ENCODE data around the gene HILPDA. TPM values are rescaled to one million over a fixed set of nuclear protein-coding genes. Genes with fewer than 3 reads are reported as not detected.
A peak's percentile ranks its signal among the peaks of the same experiment; 100 is the strongest.

Gene HILPDA
- total RNA-seq, 5 donors from 2014 or later (not counting 1 experiment from before 2014, with no cell fraction given), result 2.0 to 4.8 (median 3.3) TPM

DNA sequence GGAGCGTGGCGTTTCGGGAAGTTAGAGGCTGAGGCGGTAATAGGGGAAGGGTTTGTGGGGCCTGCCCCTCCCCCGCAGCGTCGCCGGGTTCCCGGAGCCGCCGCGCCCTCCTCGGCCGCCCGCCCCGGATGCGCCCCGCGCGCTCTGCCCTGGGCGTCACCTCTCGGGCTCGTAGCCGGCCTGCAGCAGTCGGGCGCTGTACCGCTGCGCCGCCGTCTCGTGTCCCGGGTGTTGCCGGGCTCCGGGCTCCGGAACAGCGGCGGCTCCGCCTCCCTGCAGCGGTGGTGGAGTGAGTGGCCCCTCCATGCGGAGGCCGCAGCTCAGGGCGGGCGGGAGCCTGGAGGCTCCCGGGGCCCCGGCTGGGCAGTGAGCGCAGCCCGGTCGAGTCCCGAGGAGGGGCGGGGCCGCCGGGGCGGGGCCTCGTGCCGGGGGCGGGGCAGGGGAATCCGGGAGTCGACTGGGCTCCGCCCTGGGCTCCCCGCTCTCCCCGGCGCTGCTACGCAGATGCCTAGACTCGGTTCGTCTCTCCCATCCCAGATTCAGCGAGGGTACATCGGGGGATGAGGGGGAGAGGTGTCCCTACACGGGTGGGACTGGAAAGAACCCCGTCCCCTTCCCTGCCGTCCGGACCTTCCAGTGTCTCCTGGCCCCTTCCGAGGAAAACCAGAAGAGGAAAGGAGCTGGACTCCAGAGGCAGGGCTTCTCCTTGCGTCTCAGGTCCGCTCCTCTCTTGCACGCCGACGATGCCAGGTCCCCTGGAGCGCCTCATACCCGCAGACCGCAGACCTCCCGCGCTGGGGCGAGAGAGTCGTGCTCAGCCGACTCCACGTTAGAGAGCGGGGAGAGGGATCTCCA lies 45.9 kb upstream of the HILPDA start, which contains the start of gene IMPDH1:
IMPDH1 (minus strand) TSS at position 387 of the 855 bp plus-strand sequence; CDS start at position 306, 81 bp downstream.
- Mint-ChIP-seq H3K4me1 (peaks cover 32 to 38% (median 37%) of the 10 kb centered on the region in 3 donors), H3K27me3 (no peaks in the 10 kb centered on the region), H3K9me3 (no peaks in the 10 kb centered on the region), H3K27ac (peak within 1 kb of the TSS; percentile 91 to 92), H3K4me3 (peak within 1 kb of the TSS; percentile 88 to 92 (median 91)), H3K36me3 (no peaks in the 10 kb centered on the region)
- POLR2A ChIA-PET, result no interaction called here
- peaks cover 0 to 2% of the 10 kb centered on the region in 2 experiments for H3K27me3 ChIP-seq (replicated peaks in 1 of 2; ENCODE audit: control insufficient read depth in 2 of 2, extremely low read depth in 1 of 2, insufficient read depth in 2 of 2, low read length in 1 of 2)
- CTCF ChIA-PET, result interaction anchor here (0.5 to 1.4 kb wide), 5 partner anchors 14 to 82 kb away, joined by 3 to 7 read pairs (median 3); no protein-coding TSS in a partner anchor
- H3K36me3 ChIP-seq (ENCODE audit: control insufficient read depth in 2 of 2, extremely low read depth in 1 of 2, insufficient read depth in 1 of 2, low read length in 1 of 2), result no peaks in the 10 kb centered on the region
- H3K4me3 ChIP-seq (ENCODE audit: control insufficient read depth in 1 of 2, extremely low read depth in 1 of 2, low read length in 1 of 2), result peak within 1 kb of the TSS; percentile 77 to 86
- 0% methylated on average over 80 of the region's 87 CpGs for WGBS (ENCODE audit: insufficient coverage)
- peaks cover 12 to 49% of the 10 kb centered on the region in 2 experiments for H3K4me1 ChIP-seq (ENCODE audit: control insufficient read depth in 1 of 2, extremely low read depth in 1 of 2, insufficient read depth in 2 of 2, low read length in 2 of 2)
- DNase-seq (peak; percentile 55 to 88 (median 72)), ATAC-seq (replicated peaks in 1 of 4) (peak; percentile 81 to 84 (median 82))
- H3K27ac ChIP-seq (ENCODE audit: low read length), result peak within 1 kb of the TSS; percentile 85
- no peaks in the 10 kb centered on the region for H3K9me3 ChIP-seq

DNA sequence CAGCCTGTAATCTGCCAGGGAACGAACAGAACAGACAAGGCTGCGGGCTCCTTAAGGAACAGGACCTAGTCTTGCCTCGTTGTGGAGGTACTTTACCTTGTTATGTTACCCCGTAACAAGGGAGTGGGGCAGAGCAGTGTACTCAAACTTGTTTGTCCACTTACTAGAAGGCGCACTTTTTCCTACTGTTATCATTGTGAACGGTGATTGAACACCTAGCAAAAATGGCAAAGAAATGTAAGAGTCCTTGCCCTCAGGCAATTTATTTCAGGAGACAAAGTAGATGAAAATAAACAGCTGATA lies 45.3 kb upstream of the HILPDA start:
- Histone ChIP-seq H3K4me3 (ENCODE audit: control insufficient read depth in 1 of 2, extremely low read depth in 1 of 2, low read length in 1 of 2) (peak overlapping the region; percentile 77 to 86), H3K9me3 (no peaks in the 10 kb centered on the region), H3K27ac (ENCODE audit: low read length) (peak overlapping the region; percentile 85), H3K27me3 (replicated peaks in 1 of 2; ENCODE audit: control insufficient read depth in 2 of 2, extremely low read depth in 1 of 2, insufficient read depth in 2 of 2, low read length in 1 of 2) (peaks cover 0 to 2% of the 10 kb centered on the region in 2 experiments), H3K4me1 (ENCODE audit: control insufficient read depth in 1 of 2, extremely low read depth in 1 of 2, insufficient read depth in 2 of 2, low read length in 2 of 2) (peaks cover 9 to 43% of the 10 kb centered on the region in 2 experiments), H3K36me3 (ENCODE audit: control insufficient read depth in 2 of 2, extremely low read depth in 1 of 2, insufficient read depth in 1 of 2, low read length in 1 of 2) (no peaks in the 10 kb centered on the region)
- Mint-ChIP-seq H3K4me3 (peak overlapping the region; percentile 88 to 92 (median 91)), H3K36me3 (no peaks in the 10 kb centered on the region), H3K27ac (peak overlapping the region; percentile 91 to 92), H3K4me1 (peaks cover 29 to 35% (median 34%) of the 10 kb centered on the region in 3 donors), H3K9me3 (no peaks in the 10 kb centered on the region), H3K27me3 (peaks cover 0 to 5% of the 10 kb centered on the region in 2 donors)
- ATAC-seq (replicated peaks in 1 of 4) (no peak), DNase-seq (no peak)
- 0% methylated on average over 4 of the region's 6 CpGs for WGBS (ENCODE audit: insufficient coverage)
- ChIA-PET POLR2A (no interaction called here), CTCF (interaction anchor here in 1 of 2 donors (0.8 kb wide), 1 partner anchor 13 kb away, joined by 3 read pairs; no protein-coding TSS in a partner anchor)

DNA sequence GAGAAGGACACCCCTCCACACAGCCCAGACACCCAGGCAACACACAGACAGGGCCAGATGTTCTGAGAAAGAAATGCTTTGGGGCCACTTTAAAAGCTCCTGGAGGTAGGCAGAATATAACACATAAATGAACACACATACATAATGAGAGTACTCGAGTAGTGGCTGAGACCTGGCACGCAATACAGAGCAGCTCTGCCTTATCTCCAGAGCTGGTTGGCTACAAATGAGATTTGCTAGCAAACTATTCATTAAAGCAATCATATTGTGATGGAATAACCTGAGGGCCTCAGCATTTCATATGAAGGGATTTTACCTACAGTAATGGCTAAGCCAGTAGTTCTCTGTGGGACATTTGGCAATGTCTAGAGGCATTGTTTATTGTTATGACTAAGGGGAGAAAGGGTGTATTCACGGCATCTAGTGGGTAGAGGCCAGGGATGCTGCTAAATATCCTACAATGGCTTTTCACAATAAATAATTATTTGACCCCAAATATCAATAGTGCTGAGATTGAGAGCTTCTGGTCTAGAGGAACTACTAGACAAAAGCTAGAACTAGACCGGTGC lies 40.4 kb upstream of the HILPDA start:
- Mint-ChIP-seq H3K4me3 (no peak overlapping the region), H3K36me3 (no peaks in the 10 kb centered on the region), H3K4me1 (peaks cover 0 to 3% (median 2%) of the 10 kb centered on the region in 3 donors), H3K9me3 (no peaks in the 10 kb centered on the region), H3K27ac (no peak overlapping the region), H3K27me3 (peaks cover 0 to 5% of the 10 kb centered on the region in 2 donors)
- ATAC-seq (replicated peaks in 1 of 4) (no peak), DNase-seq (no peak)
- Histone ChIP-seq H3K9me3 (no peaks in the 10 kb centered on the region), H3K4me1 (ENCODE audit: control insufficient read depth in 1 of 2, extremely low read depth in 1 of 2, insufficient read depth in 2 of 2, low read length in 2 of 2) (peaks cover 4 to 5% of the 10 kb centered on the region in 2 experiments), H3K27me3 (replicated peaks in 1 of 2; ENCODE audit: control insufficient read depth in 2 of 2, extremely low read depth in 1 of 2, insufficient read depth in 2 of 2, low read length in 1 of 2) (peaks cover 0 to 2% of the 10 kb centered on the region in 2 experiments), H3K36me3 (ENCODE audit: control insufficient read depth in 2 of 2, extremely low read depth in 1 of 2, insufficient read depth in 1 of 2, low read length in 1 of 2) (no peaks in the 10 kb centered on the region), H3K4me3 (ENCODE audit: control insufficient read depth in 1 of 2, extremely low read depth in 1 of 2, low read length in 1 of 2) (no peak overlapping the region), H3K27ac (ENCODE audit: low read length) (no peak overlapping the region)
- no CpG with 5 or more reads among the region's 4 CpGs for WGBS (ENCODE audit: insufficient coverage)
- CTCF ChIA-PET, result interaction anchor here (0.6 to 3.3 kb wide), 7 partner anchors 10 to 68 kb away, joined by 3 to 37 read pairs (median 6); no protein-coding TSS in a partner anchor
- POLR2A ChIA-PET, result no interaction called here

DNA sequence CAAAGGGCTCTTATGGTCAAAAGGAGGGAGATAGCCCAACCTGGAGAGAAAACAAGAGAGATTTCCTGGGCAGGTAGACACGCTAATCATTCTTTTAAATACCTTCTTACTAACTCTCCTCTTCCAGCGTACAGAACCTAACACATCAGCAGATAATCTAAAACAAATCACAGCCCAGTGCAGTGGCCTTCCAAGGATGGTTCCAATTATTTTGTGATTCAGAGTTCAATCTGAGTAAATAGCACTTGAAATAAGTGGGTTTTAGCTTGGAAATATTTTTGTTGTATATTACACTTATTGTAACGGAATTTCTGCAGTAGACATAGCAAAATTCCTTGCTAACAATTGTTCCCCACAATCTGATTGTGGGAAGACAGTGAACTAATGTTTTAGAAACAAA lies 38.6 kb upstream of the HILPDA start:
- H3K4me3 ChIP-seq (ENCODE audit: control insufficient read depth in 1 of 2, extremely low read depth in 1 of 2, low read length in 1 of 2), result no peak overlapping the region
- H3K27me3 Mint-ChIP-seq, result peaks cover 0 to 5% of the 10 kb centered on the region in 2 donors
- H3K9me3 ChIP-seq, result no peaks in the 10 kb centered on the region
- H3K36me3 Mint-ChIP-seq, result no peaks in the 10 kb centered on the region
- ChIA-PET POLR2A (interaction anchor here in 1 of 2 donors (0.5 kb wide), 1 partner anchor 12 kb away, joined by 8 read pairs; no protein-coding TSS in a partner anchor), CTCF (interaction anchor here (0.8 to 3.3 kb wide), 10 partner anchors 8 to 70 kb away, joined by 3 to 37 read pairs (median 7); no protein-coding TSS in a partner anchor)
- WGBS (ENCODE audit: insufficient coverage), result no CpG with 5 or more reads among the region's 3 CpGs
- no peaks in the 10 kb centered on the region for H3K4me1 Mint-ChIP-seq
- no peak for DNase-seq
- H3K27me3 ChIP-seq (replicated peaks in 1 of 2; ENCODE audit: control insufficient read depth in 2 of 2, extremely low read depth in 1 of 2, insufficient read depth in 2 of 2, low read length in 1 of 2), result no peaks in the 10 kb centered on the region
- no peaks in the 10 kb centered on the region for H3K36me3 ChIP-seq (ENCODE audit: control insufficient read depth in 2 of 2, extremely low read depth in 1 of 2, insufficient read depth in 1 of 2, low read length in 1 of 2)
- peaks cover 0 to 10% of the 10 kb centered on the region in 2 experiments for H3K4me1 ChIP-seq (ENCODE audit: control insufficient read depth in 1 of 2, extremely low read depth in 1 of 2, insufficient read depth in 2 of 2, low read length in 2 of 2)
- no peak overlapping the region for H3K4me3 Mint-ChIP-seq
- no peak overlapping the region for H3K27ac ChIP-seq (ENCODE audit: low read length)
- H3K27ac Mint-ChIP-seq, result no peak overlapping the region
- H3K9me3 Mint-ChIP-seq, result no peaks in the 10 kb centered on the region
- no peak for ATAC-seq (replicated peaks in 1 of 4)

DNA sequence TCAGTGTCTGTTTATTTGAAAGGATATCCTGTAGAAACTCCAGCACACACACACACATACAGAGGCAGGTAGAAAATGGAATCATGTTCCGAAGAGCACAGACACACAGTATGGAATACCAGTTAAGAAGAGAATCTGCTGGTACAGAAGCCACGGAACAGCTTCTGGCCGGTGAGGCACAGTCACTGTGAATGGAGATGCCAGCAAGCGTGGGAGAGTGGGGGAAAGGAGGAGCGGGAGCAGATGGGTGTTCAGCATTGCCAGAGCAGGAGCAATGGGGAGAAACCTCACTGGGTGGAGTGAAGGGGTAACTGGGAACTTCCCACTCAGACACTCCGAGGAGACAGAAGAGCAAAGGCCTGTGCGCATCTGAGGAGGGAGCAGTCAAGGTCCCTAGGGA lies 36.4 kb upstream of the HILPDA start:
- H3K27me3 ChIP-seq (replicated peaks in 1 of 2; ENCODE audit: control insufficient read depth in 2 of 2, extremely low read depth in 1 of 2, insufficient read depth in 2 of 2, low read length in 1 of 2), result no peaks in the 10 kb centered on the region
- H3K9me3 ChIP-seq, result no peaks in the 10 kb centered on the region
- H3K36me3 ChIP-seq (ENCODE audit: control insufficient read depth in 2 of 2, extremely low read depth in 1 of 2, insufficient read depth in 1 of 2, low read length in 1 of 2), result no peaks in the 10 kb centered on the region
- no peak overlapping the region for H3K27ac ChIP-seq (ENCODE audit: low read length)
- no peaks in the 10 kb centered on the region for H3K36me3 Mint-ChIP-seq
- no peak for DNase-seq
- peaks cover 0 to 28% of the 10 kb centered on the region in 2 experiments for H3K4me1 ChIP-seq (ENCODE audit: control insufficient read depth in 1 of 2, extremely low read depth in 1 of 2, insufficient read depth in 2 of 2, low read length in 2 of 2)
- peaks cover 0 to 5% of the 10 kb centered on the region in 2 donors for H3K27me3 Mint-ChIP-seq
- no peaks in the 10 kb centered on the region for H3K9me3 Mint-ChIP-seq
- ChIA-PET POLR2A (interaction anchor here in 1 of 2 donors (1.3 kb wide), 1 partner anchor 8 kb away, joined by 6 read pairs; no protein-coding TSS in a partner anchor), CTCF (interaction anchor here (1.5 to 2.2 kb wide), 2 partner anchors 8 to 9 kb away, joined by 4 to 8 read pairs; no protein-coding TSS in a partner anchor)
- H3K4me3 ChIP-seq (ENCODE audit: control insufficient read depth in 1 of 2, extremely low read depth in 1 of 2, low read length in 1 of 2), result no peak overlapping the region
- 94% methylated on average over 5 of the region's 7 CpGs for WGBS (ENCODE audit: insufficient coverage)
- peaks cover 0 to 7% (median 0%) of the 10 kb centered on the region in 3 donors for H3K4me1 Mint-ChIP-seq
- no peak overlapping the region for H3K4me3 Mint-ChIP-seq
- no peak for ATAC-seq (replicated peaks in 1 of 4)
- no peak overlapping the region for H3K27ac Mint-ChIP-seq

DNA sequence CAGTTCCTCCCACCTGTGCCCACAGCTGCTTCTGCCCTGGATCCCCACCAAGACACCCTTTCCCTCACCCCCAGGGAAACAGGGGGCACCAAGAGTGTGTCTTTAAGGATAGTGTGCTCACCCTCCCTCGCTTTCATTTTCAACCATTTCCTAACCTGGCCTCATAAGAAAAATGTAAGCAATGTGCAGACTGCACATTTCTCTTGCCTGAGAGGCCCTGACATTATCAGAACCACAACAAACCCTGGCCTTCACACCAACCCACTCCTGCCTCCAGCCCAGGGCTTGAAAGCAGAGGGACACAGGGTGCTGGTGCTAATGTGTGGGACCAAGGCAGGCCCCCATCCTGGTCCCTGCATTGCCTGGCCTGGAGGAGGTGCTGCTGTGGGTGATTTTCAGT lies 34.9 kb upstream of the HILPDA start:
- Histone ChIP-seq H3K4me1 (ENCODE audit: control insufficient read depth in 1 of 2, extremely low read depth in 1 of 2, insufficient read depth in 2 of 2, low read length in 2 of 2) (peaks cover 0 to 28% of the 10 kb centered on the region in 2 experiments), H3K27me3 (replicated peaks in 1 of 2; ENCODE audit: control insufficient read depth in 2 of 2, extremely low read depth in 1 of 2, insufficient read depth in 2 of 2, low read length in 1 of 2) (no peaks in the 10 kb centered on the region), H3K27ac (ENCODE audit: low read length) (no peak overlapping the region), H3K36me3 (ENCODE audit: control insufficient read depth in 2 of 2, extremely low read depth in 1 of 2, insufficient read depth in 1 of 2, low read length in 1 of 2) (no peaks in the 10 kb centered on the region), H3K9me3 (no peaks in the 10 kb centered on the region), H3K4me3 (ENCODE audit: control insufficient read depth in 1 of 2, extremely low read depth in 1 of 2, low read length in 1 of 2) (no peak overlapping the region)
- no peak overlapping the region for H3K4me3 Mint-ChIP-seq
- WGBS (ENCODE audit: insufficient coverage), result no CpG with 5 or more reads among the region's 1 CpG
- no peaks in the 10 kb centered on the region for H3K36me3 Mint-ChIP-seq
- H3K4me1 Mint-ChIP-seq, result peaks cover 0 to 7% (median 0%) of the 10 kb centered on the region in 3 donors
- no peak overlapping the region for H3K27ac Mint-ChIP-seq
- ChIA-PET POLR2A (no interaction called here), CTCF (no interaction called here)
- no peaks in the 10 kb centered on the region for H3K27me3 Mint-ChIP-seq
- no peak for DNase-seq
- no peaks in the 10 kb centered on the region for H3K9me3 Mint-ChIP-seq
- no peak for ATAC-seq (replicated peaks in 1 of 4)

Data from T-cell (primary cell).